Neural cell (in vitro differentiated cells): ENCODE results near the gene CASKIN2. TPM values are rescaled to one million over a fixed set of nuclear protein-coding genes. Genes with fewer than 3 reads are reported as not detected.

Experiments
- H2AFZ ChIP-seq: fragments of 200-600, 300-800 bp; sonication (generic), shearing (Covaris generic); 2 replicates; pipeline ENCODE4 v1.6.0; 2014; ENCODE audit warnings: low read depth, mild to moderate bottlenecking, antibody characterized with exemption, low read length, moderate library complexity
- H3F3A ChIP-seq: fragments of 200-600 bp; shearing (Covaris generic); 2 replicates; pipeline ENCODE4 v1.6.1; 2016; ENCODE audit warnings: mild to moderate bottlenecking, moderate library complexity, mixed read lengths, antibody characterized with exemption, low read length; ENCODE audit not compliant: insufficient read depth, poor library complexity, severe bottlenecking
- H3K27ac ChIP-seq: fragments of 200-600, 300-800 bp; sonication (generic), shearing (Covaris generic); 2 replicates; pipeline ENCODE4 v1.5.1; 2014; ENCODE audit warnings: mild to moderate bottlenecking, low read length, moderate library complexity
- H3K27me3 ChIP-seq: fragments of 300-800, 200-600 bp; sonication (generic), shearing (Covaris generic); 2 replicates; pipeline ENCODE4 v1.6.0; 2014; ENCODE audit warnings: mild to moderate bottlenecking, low read depth, low read length, moderate library complexity; ENCODE audit not compliant: insufficient read depth
- H3K36me3 ChIP-seq: fragments of 300-800, 200-600 bp; sonication (generic), shearing (Covaris generic); 2 replicates; pipeline ENCODE4 v1.5.1; 2014; ENCODE audit warnings: mild to moderate bottlenecking, antibody characterized with exemption, low read length, moderate library complexity; ENCODE audit not compliant: insufficient read depth
- H3K4me2 ChIP-seq: fragments of 300-800, 200-600 bp; sonication (generic), shearing (Covaris generic); 2 replicates; pipeline ENCODE4 v1.6.0; 2014; ENCODE audit warnings: mild to moderate bottlenecking, low read length
- H3K4me3 ChIP-seq: fragments of 300-800, 200-600 bp; sonication (generic), shearing (Covaris generic); 2 replicates; pipeline ENCODE4 v1.5.1; 2014; ENCODE audit warnings: mild to moderate bottlenecking, low read length, moderate library complexity
- H3K79me2 ChIP-seq: fragments of 200-600 bp; shearing (Covaris generic); replicated peaks from 2 replicates; pipeline ENCODE4 v1.6.0; 2014; ENCODE audit warnings: mild to moderate bottlenecking, low read length, moderate library complexity; ENCODE audit not compliant: insufficient read depth
- H3K9ac ChIP-seq: fragments of 300-800, 200-600 bp; sonication (generic), shearing (Covaris generic); 2 replicates; pipeline ENCODE4 v1.6.1; 2016; ENCODE audit warnings: mild to moderate bottlenecking, low read length, mixed read lengths
- H3K9me2 ChIP-seq: fragments of 200-600 bp; shearing (Covaris generic); 2 replicates; pipeline ENCODE4 v1.6.1; 2016; ENCODE audit warnings: mild to moderate bottlenecking, low read length, mixed read lengths; ENCODE audit not compliant: insufficient read depth
- H3K9me3 ChIP-seq: fragments of 200-600, 300-800 bp; sonication (generic), shearing (Covaris generic); 2 replicates; pipeline ENCODE4 v1.6.1; 2016; ENCODE audit warnings: mild to moderate bottlenecking, mixed run types, low read length, moderate library complexity, mixed read lengths
- H4K20me1 ChIP-seq: fragments of 200-600 bp; shearing (Covaris generic); 2 replicates; pipeline ENCODE4 v1.6.1; 2016; ENCODE audit warnings: mild to moderate bottlenecking, mixed run types; ENCODE audit not compliant: insufficient read depth
- EP300 ChIP-seq: fragments of 450-650 bp; conservative IDR thresholded peaks from 2 replicates; pipeline ENCODE4 v1.6.1; 2014; ENCODE audit warnings: antibody characterized with exemption, mild to moderate bottlenecking, moderate library complexity; ENCODE audit not compliant: poor library complexity, severe bottlenecking
- EZH2 ChIP-seq: fragments of 200-600, 300-800 bp; shearing (Covaris generic), sonication (generic); IDR thresholded peaks from 2 replicates; pipeline ENCODE4 v1.6.1; 2014; ENCODE audit warnings: antibody characterized with exemption, low read length, borderline replicate concordance, mild to moderate bottlenecking; ENCODE audit not compliant: insufficient read depth, poor library complexity, severe bottlenecking
- MXI1 ChIP-seq: fragments of 450-650 bp; conservative IDR thresholded peaks from 2 replicates; pipeline ENCODE4 v1.6.1; 2014; ENCODE audit warnings: antibody characterized with exemption, mild to moderate bottlenecking; ENCODE audit not compliant: poor library complexity, severe bottlenecking
- POLR2AphosphoS5 ChIP-seq: IDR thresholded peaks from 2 replicates; pipeline ENCODE4 v1.6.1; 2012
- RAD21 ChIP-seq: fragments of 450-650 bp; conservative IDR thresholded peaks from 2 replicates; pipeline ENCODE4 v1.6.1; 2014; ENCODE audit warnings: antibody characterized with exemption, mild to moderate bottlenecking, moderate library complexity
- SMC3 ChIP-seq: fragments of 450-650 bp; conservative IDR thresholded peaks from 2 replicates; pipeline ENCODE4 v1.6.1; 2014; ENCODE audit warnings: antibody characterized with exemption, mild to moderate bottlenecking, moderate library complexity; ENCODE audit not compliant: poor library complexity
- TAF1 ChIP-seq: IDR thresholded peaks from 2 replicates; pipeline ENCODE4 v1.6.1; 2012; ENCODE audit warnings: low read depth
- polyA plus RNA-seq: library from polyadenylated mRNA; depleted of rRNA; stranded (reverse); fragments of >200 nt; gene quantifications from 2 replicates; pipeline ENCODE4 v1.2.3, GENCODE V29; 2014
- TF ChIP-seq, protein P1 (sequence below): fragments of 450-650 bp; IDR thresholded peaks from 2 replicates; pipeline ENCODE4 v1.5.1; 2014; ENCODE audit warnings: antibody characterized with exemption, mild to moderate bottlenecking, moderate library complexity; ENCODE audit not compliant: poor library complexity, severe bottlenecking
- TF ChIP-seq, protein P2 (sequence below): IDR thresholded peaks from 2 replicates; pipeline ENCODE4 v1.6.1; 2012; ENCODE audit warnings: borderline replicate concordance

CASKIN2 gene
- polyA plus RNA-seq, 1 donor from 2014 or later, result 2.8 TPM

DNA sequence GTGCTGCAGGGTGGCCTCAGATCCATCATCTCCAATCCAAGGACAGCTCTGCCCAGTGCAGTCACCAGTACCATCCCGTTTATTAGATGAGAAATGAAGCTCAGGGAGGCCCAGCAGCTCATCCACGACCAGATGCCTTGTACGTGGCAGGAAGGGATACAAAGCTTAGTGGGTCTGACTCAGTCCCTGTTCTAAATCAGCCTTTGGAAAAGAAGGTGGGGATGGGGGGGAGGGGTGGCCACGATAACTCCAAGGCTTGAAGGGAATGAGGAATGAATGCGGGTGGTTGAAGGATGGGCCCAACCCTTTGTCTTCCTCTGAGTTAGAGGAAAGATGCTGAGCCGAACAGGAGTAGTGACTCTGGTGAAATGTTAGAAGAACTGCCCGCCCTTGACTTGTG lies 35.9 kb upstream of the CASKIN2 start:
- Histone ChIP-seq H3K79me2 (no peaks in the 10 kb centered on the region), H3K27ac (no peak overlapping the region), H3F3A (no peaks in the 10 kb centered on the region), H4K20me1 (no peaks in the 10 kb centered on the region), H3K27me3 (no peaks in the 10 kb centered on the region), H3K4me2 (no peak overlapping the region), H3K36me3 (no peaks in the 10 kb centered on the region), H3K4me3 (no peak overlapping the region), H3K9me2 (no peaks in the 10 kb centered on the region), H3K9ac (no peak overlapping the region), H3K9me3 (no peaks in the 10 kb centered on the region), H2AFZ (no peak overlapping the region)
- no peak for TF ChIP-seq SMC3
- TF ChIP-seq, protein P1, sequence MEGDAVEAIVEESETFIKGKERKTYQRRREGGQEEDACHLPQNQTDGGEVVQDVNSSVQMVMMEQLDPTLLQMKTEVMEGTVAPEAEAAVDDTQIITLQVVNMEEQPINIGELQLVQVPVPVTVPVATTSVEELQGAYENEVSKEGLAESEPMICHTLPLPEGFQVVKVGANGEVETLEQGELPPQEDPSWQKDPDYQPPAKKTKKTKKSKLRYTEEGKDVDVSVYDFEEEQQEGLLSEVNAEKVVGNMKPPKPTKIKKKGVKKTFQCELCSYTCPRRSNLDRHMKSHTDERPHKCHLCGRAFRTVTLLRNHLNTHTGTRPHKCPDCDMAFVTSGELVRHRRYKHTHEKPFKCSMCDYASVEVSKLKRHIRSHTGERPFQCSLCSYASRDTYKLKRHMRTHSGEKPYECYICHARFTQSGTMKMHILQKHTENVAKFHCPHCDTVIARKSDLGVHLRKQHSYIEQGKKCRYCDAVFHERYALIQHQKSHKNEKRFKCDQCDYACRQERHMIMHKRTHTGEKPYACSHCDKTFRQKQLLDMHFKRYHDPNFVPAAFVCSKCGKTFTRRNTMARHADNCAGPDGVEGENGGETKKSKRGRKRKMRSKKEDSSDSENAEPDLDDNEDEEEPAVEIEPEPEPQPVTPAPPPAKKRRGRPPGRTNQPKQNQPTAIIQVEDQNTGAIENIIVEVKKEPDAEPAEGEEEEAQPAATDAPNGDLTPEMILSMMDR, result no peak
- TF ChIP-seq MXI1, result no peak
- no peak for TF ChIP-seq TAF1
- TF ChIP-seq EP300, result no peak
- TF ChIP-seq POLR2AphosphoS5, result no peak
- no peak for TF ChIP-seq EZH2
- TF ChIP-seq, protein P2, sequence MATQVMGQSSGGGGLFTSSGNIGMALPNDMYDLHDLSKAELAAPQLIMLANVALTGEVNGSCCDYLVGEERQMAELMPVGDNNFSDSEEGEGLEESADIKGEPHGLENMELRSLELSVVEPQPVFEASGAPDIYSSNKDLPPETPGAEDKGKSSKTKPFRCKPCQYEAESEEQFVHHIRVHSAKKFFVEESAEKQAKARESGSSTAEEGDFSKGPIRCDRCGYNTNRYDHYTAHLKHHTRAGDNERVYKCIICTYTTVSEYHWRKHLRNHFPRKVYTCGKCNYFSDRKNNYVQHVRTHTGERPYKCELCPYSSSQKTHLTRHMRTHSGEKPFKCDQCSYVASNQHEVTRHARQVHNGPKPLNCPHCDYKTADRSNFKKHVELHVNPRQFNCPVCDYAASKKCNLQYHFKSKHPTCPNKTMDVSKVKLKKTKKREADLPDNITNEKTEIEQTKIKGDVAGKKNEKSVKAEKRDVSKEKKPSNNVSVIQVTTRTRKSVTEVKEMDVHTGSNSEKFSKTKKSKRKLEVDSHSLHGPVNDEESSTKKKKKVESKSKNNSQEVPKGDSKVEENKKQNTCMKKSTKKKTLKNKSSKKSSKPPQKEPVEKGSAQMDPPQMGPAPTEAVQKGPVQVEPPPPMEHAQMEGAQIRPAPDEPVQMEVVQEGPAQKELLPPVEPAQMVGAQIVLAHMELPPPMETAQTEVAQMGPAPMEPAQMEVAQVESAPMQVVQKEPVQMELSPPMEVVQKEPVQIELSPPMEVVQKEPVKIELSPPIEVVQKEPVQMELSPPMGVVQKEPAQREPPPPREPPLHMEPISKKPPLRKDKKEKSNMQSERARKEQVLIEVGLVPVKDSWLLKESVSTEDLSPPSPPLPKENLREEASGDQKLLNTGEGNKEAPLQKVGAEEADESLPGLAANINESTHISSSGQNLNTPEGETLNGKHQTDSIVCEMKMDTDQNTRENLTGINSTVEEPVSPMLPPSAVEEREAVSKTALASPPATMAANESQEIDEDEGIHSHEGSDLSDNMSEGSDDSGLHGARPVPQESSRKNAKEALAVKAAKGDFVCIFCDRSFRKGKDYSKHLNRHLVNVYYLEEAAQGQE, result no peak
- TF ChIP-seq RAD21, result no peak

DNA sequence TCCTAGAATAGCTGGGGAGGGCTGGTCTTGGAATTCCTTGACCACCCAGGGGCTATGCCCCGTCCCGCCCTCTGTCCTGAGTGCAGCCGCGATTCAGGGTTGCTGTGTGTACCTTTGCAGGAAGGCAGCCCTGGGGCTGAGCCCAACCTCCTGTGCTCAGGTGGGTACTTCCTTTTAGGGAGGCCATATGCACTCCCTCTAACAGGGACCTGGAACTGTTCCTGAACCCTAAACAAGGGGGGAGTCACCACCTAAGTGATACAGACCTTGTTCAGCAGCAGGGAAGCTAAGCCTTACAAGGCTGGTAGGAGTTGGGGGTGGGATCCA lies 34.8 kb upstream of the CASKIN2 start:
- Histone ChIP-seq H3K9me2 (no peaks in the 10 kb centered on the region), H3K4me2 (no peak overlapping the region), H3K4me3 (no peak overlapping the region), H3F3A (no peaks in the 10 kb centered on the region), H2AFZ (no peak overlapping the region), H3K79me2 (no peaks in the 10 kb centered on the region), H3K36me3 (no peaks in the 10 kb centered on the region), H3K9ac (no peak overlapping the region), H4K20me1 (no peaks in the 10 kb centered on the region), H3K27me3 (no peaks in the 10 kb centered on the region), H3K9me3 (no peaks in the 10 kb centered on the region), H3K27ac (no peak overlapping the region)
- TF ChIP-seq TAF1 (no peak), SMC3 (no peak), MXI1 (no peak), RAD21 (no peak), POLR2AphosphoS5 (no peak), EP300 (no peak), EZH2 (no peak)
- TF ChIP-seq, protein P2, result no peak
- TF ChIP-seq, protein P1, result no peak
